ENCODE results near the gene PFKP.

PFKP gene

DNA sequence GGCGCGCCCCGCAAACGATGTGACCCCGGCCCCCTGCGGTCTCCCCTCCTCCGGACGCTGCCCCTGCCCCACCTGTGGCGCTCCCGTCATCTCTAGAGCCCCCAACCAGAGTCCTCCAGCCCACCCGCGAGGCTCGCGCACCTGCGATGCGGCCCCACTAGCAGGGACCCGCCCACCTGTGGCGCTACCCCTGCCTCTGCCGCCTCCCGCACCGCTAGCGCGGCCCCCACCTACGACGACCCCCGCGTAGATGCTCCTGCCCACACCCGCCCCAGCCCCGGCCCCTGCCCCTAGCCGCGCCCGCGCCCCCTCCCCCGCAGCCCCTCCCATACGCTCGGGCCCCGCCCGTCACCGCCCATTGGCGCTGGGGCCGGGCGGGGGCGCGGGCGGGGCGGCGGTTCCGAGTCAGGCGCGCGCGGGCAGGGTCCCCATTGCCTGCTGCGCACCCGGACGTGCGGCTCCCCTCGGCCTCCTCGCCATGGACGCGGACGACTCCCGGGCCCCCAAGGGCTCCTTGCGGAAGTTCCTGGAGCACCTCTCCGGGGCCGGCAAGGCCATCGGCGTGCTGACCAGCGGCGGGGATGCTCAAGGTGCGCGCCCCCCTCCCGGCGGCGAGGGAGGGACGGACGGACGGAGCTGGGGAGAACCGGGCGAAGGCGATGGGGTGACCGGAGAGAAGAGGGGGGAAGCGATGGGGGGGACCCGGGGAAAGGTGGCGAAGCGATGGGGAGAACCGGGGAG, at the start of gene PFKP:
TSS of gene PFKP (plus strand) at position 431 of the 741 bp plus-strand sequence. CDS start at position 479, 48 bp downstream.
- DNase-seq (ENCODE audit: low spot score): no peak

DNA sequence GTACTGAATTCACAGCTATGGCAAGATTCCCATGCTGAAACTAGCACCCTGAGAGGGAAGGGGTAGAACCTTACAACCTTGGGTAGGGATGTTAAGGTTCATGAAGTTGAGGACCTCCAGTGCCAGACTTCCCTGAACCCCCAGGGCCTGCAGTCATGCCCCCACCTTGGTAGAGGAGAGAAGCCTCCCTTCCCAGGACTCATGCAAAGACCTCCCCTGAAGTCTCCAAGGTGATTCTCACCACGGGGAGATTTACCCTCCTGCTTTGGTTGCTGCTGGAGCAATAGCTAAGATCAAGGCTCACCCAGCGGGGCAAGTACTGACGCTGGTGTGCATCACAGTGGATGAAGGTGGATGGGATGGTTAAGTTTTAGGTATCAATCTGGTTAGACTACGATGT, 49.1 kb upstream of the PFKP start:
- no peak for DNase-seq (ENCODE audit: low spot score)

DNA sequence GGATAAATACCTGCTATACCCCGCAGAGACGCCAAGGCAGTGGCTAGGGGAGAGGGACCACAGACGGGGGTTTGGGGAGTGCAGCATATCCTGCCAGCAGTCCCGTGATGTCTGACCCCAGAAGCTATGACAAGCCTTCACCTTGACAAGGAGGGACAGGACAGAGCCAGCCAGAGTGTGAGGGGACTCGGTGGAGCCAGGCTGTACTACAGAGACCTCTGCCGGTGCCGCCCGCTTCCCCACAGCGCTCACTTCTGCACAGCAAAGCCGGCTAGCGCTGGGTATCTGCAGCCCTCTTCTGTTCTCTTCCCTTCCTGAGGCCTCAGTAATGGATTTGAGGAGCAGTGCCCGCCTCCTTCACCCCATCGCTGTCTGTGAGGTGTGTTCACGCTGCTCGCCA, 47.0 kb upstream of the PFKP start:
- no peak for DNase-seq (ENCODE audit: low spot score)

DNA sequence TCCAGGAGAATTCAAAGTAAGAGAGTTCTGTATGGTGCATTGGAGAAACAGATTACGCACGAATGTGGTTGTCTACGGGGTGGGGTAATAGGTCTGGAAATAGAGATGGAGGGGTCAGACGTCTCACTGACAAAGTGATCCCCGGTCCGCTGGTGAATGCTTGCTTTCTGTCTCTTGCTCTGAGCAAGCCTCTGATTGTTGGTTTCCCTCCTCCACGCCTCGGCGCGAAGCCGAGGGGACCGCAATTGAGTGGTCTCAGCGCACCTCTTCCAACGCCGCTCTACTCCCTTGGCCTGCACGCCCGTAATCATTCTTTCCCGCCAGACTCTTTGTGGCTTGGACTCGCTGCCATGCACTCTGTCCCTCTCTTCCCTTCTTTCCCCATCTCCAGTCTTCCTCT, 46.5 kb upstream of the PFKP start:
- DNase-seq (ENCODE audit: low spot score): no peak

DNA sequence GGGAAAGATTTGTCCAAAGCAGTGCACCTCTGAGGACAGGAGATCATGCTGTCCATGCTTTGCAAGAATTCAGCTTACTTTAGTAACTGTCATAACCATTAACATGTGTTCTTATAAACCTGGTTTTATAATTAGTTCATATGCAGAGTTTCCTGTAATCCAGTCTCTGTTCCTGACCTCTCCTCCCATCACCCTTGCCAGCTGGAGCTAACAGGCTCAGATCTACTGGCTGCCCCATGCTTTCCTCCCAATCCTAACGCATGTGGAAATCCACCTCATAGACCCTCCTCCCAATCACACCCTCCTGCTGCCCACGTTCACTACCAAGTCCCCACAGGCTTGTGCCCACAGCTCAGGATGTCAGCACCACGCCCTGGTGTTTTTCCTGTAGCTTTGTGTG, 45.3 kb upstream of the PFKP start:
- DNase-seq (ENCODE audit: low spot score): no peak

DNA sequence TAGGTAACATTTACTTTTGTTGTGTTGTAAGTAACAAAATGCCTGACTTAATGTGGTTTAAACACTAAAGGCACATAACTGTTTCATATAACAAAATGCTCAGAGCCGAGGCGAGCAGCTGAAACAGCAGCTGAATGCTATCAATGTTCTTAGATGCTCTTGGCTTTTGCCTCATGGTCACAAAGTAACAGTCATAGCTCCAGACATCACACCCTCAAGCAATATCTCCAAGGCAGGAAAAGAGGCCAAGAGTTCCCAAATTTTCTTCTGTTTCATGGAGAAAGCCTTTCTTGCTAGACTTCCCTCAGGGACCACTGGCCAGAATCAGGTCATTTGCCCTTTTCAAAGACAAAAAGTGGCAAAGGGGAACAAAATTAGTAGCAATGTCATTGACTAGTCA, 43.5 kb upstream of the PFKP start:
- no peak for DNase-seq (ENCODE audit: low spot score)

DNA sequence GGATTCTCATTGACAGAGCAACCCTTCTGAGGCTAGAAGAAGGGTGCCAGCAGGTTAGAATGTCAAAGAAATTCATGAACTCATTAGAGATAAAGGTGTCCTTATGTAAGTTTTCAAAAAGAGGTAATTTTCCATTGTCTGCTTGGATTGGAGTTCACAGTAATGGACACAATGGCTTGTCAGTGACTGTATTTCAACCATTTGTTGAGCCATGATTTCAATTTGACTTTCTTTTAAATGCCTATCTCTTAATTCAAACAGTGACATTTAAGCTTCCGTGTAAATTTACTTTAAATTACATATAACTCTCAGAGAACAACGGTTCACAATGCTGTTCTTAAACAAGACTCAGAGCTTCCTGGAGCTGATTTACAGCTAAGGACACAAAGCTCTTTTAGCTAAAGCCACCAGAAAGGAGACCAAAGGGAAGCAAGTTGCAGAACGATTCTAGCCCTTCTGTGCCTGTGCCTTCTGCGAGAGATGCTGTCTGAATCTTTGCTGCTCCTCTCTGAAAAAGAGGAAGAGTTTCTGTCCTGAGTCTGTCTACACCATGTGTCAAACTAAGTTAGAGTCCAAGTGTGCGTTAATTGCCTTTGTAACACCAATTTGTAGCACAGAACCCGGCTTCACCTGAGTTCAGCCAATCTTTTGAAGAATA, 42.2 kb upstream of the PFKP start:
- DNase-seq (ENCODE audit: low spot score): no peak

DNA sequence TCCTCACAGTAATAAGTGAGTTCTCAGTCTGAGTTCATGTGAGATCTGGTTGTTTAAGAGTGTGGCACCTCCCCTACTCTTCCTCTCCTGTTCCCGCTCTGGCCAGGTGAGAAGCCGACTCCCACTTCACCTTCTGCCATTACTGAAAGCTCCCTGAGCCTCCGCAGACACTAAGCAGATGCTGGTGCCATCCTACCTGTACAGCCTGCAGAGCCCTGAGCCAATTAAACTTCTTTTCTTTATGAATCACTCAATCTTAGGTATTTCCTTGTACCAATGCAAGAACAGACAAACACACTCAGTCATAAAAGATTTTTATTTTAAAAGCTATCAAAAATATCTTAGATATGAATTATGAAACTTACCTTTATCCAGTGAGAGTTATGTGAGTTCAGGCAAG, 39.5 kb upstream of the PFKP start:
- no peak for DNase-seq (ENCODE audit: low spot score)

DNA sequence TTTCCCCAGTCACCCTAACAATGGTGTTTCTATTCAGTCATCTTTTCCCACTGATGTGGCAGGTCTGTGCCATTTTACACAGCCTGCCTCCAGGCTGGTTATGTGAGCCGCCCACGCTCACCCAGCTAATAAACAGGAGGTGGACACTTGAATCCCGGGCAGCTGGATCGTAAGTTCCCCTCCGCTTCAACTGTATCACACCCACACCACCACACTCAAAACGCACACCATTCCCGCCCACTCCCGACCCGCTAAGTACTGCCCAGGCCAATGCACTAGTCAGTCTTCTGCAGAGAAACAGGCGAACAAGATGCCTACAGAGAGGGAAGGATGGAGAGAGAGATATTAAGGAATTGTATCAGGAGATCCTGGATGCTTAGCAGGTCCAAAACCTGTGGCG, 38.9 kb upstream of the PFKP start:
- no peak for DNase-seq (ENCODE audit: low spot score)

DNA sequence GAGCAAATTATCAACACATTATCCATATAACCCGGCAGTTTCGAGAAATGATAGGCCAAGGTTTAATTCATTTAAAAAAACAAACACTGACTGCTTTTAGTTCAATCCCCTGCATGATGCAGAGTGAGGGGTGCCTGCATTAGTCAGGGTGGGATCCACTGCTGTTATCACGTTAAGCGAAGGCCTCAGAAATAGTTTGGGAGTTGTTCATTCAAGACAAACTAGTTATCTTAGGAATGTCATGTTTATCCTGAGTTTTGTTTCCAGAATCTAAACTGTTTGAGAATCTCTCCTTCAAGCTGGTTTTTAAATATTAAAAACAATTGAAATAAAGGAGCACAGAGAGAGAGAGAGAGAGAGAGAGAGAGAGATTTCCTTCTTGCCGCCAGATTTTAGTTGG, 36.6 kb upstream of the PFKP start:
- DNase-seq (ENCODE audit: low spot score): no peak

DNA sequence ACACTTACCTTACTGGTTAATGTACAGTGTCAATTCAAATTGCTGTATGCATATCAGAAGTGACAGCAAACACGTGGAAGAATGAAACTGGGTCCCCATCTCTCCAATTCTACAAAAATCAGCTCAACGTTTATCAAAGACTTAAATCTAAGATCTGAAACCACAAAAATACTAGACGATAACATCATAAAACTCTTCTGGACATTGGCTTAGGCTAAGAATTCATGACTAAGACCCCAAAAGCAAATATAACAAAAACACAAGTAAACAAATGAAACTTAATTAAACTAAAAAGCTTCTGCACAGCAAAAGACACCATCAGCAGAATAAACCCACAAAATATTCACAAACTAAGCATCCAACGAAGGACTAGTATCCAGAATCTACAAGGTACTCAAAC, 35.9 kb upstream of the PFKP start:
- no peak for DNase-seq (ENCODE audit: low spot score)

DNA sequence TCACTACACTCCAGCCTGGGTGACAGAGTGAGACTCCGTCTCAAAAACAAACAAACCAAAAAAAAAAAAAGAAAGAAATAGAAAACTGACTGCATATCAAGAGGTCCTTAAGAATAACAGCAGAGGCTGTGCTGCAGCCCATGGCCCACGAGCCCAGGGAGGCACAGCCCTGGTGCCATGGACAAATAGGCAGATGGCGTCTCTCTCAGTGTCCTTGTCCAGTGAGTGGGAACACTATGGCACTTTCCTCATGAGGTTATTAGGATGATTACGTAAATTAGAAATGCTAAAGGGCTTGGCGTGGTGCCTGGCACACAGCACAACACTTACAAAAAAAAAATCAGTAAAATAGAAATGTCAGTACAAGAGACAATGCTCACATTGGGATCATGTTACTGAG, 33.4 kb upstream of the PFKP start:
- no peak for DNase-seq (ENCODE audit: low spot score)

DNA sequence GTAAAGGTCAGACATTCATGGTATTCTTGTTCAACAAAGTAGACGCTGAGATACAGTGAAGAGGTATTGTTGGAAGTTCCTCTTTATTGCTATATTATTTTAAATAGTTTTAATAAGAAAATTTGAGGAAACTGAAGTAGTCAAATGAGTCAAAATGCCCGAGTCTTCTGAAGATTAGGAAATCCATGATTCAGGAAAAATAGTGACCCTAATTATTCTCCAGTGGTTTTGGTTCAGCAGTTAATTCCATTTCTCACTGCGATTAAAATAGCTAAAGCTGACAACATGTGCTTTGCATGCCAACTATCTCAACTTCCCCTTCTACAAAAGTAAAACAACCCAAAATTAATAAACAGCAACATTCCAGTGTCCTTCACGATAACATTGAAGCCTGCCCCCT, 32.7 kb upstream of the PFKP start:
- no peak for DNase-seq (ENCODE audit: low spot score)

DNA sequence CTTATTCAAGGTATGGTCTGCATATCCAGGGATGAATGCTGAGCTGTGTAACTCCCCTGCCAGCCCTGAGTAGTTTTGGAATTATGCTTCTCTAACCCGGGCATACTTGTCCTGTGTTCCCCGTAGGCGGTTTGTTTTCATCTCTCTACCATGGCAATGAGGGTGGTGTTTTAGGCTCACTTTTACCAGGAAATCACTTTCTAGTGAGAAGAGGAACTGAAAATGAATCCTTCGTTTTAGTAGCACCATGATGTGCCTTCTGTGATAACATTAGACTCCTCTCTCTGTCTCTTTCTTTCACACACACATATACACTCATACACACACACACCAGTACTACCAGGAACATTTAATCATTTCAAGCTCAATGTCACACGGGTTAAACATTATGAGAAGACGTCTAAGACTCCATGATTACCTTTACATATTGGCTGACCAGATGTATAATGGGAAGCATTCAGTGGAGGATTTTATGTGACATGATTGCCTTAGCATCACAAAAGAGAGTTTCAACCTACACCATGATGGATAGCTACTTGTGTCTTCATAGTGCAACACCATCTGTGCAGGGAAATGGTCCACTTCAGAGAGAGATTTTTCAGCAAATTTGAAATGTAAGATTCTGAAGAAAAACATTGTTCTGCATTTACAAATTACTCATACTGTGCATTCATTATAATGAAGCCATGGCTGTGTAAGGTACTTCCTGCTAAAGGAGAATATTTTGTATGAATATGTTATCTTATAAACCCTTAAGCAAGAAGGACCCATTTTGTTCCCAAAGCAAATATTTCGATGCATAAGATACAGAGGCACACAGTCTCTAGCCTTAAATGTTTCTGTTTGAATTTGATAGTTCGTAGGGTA, 31.0 kb upstream of the PFKP start:
- no peak for DNase-seq (ENCODE audit: low spot score)

DNA sequence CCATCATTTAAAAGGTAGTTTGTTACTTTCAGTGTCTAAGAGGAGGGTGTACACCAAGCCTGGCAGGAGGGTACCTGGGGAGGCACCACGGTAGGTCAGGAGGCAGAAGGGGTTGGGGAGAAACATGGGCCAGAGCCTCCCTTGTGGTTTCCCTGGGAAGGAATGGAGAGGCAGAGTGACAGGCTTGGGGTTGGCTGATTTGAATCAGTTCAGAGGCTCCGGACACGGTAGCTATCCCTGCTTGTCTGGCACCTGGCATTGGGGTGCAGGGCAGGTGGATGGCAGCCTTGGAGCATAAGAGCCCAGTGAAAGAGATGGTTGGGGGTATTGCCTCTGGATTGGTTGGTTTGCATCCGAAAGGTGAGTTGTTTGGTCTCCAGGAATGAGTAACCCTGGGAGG, 30.2 kb upstream of the PFKP start:
- DNase-seq (ENCODE audit: low spot score): no peak

DNA sequence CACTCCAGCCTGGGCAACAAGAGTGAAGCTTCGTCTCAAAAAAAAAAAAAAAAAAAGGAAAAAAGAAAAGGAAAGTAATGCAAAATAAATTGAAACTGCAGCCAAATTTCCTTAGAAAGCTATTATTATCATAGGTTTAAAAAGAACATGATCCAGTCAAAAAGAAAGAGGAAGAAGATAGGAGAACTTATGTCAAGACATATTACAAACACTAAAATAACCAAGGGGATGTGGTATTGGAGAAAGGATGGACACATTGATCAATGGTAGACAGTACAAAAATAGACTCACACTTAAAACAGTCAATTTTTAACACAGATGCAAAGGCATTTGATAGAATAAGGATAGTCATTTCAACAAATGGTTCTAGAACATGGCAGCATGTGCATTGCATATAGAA, 27.3 kb upstream of the PFKP start:
- DNase-seq (ENCODE audit: low spot score): no peak

DNA sequence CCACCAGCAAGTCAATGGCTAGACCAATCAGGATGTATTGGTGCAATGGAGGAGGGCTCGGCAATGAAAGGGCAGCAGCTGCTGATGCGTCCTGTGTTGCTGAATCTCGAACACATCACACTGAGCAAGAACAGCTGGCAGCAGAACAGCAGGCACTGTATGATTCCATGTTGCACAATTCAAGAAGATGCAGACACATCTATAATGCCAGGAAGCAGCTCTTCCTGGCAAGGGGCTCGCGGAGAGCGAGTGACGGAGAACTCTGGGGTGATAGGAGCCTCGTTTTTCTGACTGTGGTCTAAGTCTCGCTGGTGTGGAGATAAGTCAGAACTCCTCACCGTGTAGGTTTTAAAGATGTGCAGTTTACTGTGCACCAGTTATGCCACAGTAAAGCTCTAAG, 24.8 kb upstream of the PFKP start:
- DNase-seq (ENCODE audit: low spot score): no peak

DNA sequence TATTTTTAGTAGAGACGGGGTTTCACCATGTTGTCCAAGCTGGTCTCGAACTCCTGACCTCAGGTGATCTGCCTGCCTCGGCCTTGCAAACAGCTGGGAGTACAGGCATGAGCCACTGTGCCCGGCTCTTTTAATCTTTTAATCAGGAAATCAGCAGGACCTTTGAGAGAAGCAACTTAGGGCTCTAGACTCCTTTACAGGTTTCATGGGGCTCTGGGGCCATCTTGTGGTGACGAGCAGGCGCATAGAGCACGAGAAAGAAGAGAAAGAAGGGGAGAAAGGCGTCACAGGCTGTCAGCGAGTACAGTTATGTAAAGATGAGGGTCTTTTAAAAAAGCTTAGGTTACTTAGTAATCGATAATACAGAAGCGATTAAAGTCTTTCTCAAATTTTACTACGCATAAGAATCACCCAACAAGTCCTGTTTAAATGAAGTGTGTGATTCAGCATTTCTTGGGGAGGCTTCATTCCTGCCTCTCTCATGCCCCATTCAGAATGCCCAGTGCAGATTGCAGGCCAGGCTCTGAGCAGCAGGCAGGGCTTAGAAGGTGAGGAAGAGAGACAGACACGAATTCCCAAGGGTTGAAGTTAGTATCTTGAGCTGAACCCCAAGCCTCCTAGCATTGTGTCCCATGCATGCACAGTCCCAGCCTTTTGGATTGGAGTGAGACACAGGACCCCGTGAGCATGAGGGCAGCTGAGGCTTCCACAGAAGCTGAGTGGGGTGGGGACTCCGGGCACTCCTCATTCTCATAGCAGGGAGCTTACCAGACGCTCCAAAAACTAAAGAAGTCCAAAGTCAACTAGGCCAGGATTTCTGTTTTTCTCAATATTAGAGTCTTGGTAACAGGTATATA, 23.6 kb upstream of the PFKP start:
- DNase-seq (ENCODE audit: low spot score): peak; percentile 72

DNA sequence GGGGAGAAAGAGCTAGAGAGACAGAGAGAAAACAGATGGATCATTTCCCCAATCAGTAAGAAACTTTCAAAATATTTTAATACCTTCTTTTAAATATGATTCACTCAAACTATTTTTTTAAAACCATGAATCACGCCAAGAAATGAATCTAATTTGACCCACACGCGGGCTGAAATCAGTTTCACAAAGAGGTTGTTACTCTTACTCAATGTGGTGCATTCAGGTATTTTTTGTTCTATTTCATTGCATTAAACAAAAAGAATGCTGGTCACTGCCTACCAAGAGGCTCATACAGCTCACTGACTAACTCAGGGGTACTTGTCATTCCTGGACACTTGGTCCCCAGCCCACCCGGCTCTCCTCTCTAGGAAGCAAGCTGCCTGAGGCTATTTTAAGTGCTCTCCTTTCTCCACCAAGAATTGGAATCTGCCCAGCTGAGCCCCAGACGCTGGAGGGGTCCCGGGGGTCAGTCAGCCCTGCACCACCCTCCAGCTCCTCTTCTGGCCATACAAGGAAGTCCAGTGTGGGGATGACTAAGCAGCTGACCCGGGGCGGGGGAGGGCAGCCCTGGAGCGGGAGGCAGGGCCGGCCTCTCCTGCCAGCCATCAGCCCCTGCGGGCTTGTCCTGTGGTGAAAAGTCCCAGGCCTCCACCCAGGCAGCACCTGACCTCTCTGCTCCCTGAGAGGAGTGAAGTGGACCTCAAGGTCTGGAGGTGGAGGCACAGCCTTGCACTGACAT, 21.7 kb upstream of the PFKP start:
- no peak for DNase-seq (ENCODE audit: low spot score)

DNA sequence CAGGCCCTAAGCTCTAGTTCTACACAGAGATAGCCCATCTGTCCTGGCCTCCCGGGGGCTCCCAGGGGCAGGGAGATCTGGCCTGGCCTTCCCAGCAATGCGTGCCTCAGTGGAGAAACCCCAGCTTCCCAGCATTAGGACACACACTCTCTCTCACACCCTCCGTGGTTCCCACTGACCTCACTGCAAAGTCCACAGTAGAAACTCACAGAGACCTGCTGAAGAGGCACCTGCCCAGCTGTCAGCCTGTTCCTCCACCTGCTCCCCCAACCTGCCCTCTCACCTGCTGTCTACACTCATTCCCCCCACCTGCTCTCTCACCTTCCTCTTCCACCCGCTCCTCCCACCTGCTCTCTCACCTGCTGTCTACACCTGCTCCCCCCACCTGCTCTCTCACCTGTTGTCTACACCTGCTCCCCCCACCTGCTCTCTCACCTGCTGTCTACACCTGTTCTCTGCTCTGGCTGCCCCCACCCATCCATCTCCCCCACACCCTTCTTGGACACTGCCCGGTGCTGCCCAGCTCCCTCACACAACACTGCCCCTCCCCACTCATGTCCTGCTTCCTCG, 21.1 kb upstream of the PFKP start:
- DNase-seq (ENCODE audit: low spot score): no peak

DNA sequence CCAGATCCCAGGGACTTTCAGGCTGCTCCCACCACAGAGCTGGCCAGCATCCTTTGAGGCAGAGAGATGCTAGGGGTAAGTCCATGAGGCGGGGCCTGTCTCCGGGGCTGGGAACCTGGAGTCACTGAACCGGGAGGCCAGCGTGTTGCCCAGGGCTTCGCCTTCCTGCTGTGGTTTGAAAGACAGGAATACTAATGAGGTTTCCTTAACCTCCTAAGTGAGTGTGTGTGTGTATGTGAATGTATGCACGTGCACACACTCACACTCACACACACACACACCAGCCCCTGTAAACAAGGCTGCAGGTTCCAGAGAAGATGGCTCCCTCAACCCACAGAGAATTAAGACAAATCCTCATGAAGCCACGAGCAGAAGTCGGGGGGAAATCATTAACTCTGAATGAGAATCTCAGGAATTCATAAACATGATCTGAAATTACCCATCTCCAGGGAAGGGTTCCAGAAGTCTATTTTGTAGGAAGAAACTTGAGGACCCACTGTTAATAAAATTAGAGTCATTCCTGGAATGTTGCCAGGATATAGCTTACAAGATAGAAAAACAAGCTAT, 20.3 kb upstream of the PFKP start:
- DNase-seq (ENCODE audit: low spot score): no peak
